K562 (cell line): Measurements from ENCODE around the gene PHLDB1. TPM values are rescaled to one million over a fixed set of nuclear protein-coding genes. Genes with fewer than 3 reads are reported as not detected.
A peak's percentile ranks its signal among the peaks of the same experiment; 100 is the strongest.

Source experiments
- CEBPZ ChIP-seq: fragments of 150-350 bp; IDR thresholded peaks from 2 replicates; pipeline ENCODE4 v1.6.1; 2014; ENCODE audit warnings: low read depth, mild to moderate bottlenecking, low read length, borderline replicate concordance
- CTCFL ChIP-seq: IDR thresholded peaks from 2 replicates; pipeline ENCODE4 v1.6.1; 2011; ENCODE audit warnings: borderline replicate concordance, low read depth, mild to moderate bottlenecking, moderate library complexity, low read length; ENCODE audit not compliant: insufficient read depth, poor library complexity, severe bottlenecking
- EP400 ChIP-seq: fragments of 450-650 bp; IDR thresholded peaks from 2 replicates; pipeline ENCODE4 v1.6.1; 2017; ENCODE audit warnings: antibody characterized with exemption, mild to moderate bottlenecking, moderate library complexity
- FOXO4 ChIP-seq: fragments of 450-650 bp; formaldehyde crosslinking; IDR thresholded peaks from 2 replicates; pipeline ENCODE4 v1.4.0; 2020; ENCODE audit warnings: mild to moderate bottlenecking, moderate library complexity
- GTF3C2 ChIP-seq: IDR thresholded peaks from 3 replicates; pipeline ENCODE4 v1.6.1; 2011; ENCODE audit warnings: borderline replicate concordance, mild to moderate bottlenecking, moderate library complexity; ENCODE audit not compliant: insufficient read length; ENCODE audit errors: extremely low read depth
- IRF2 ChIP-seq: sonication (generic); formaldehyde crosslinking; IDR thresholded peaks from 2 replicates; pipeline ENCODE4 v1.8.1; 2022; ENCODE audit warnings: mild to moderate bottlenecking, missing genetic modification reagents
- SMAD4 ChIP-seq: fragments of 250-450 bp; sonication (Bioruptor Pico); conservative IDR thresholded peaks from 2 replicates; pipeline ENCODE4 v1.8.0; 2021; ENCODE audit warnings: inconsistent platforms, mild to moderate bottlenecking, moderate library complexity
- TCFL5 ChIP-seq: fragments of 250-450 bp; sonication (Bioruptor Pico); conservative IDR thresholded peaks from 2 replicates; pipeline ENCODE4 v1.6.1; 2021; ENCODE audit warnings: mild to moderate bottlenecking, moderate library complexity, matching md5 sums
- ZNF280B ChIP-seq: fragments of 250-450 bp; sonication (Bioruptor Pico); IDR thresholded peaks from 2 replicates; pipeline ENCODE4 v1.5.1; 2021; ENCODE audit warnings: mild to moderate bottlenecking
- ZNF384 ChIP-seq: IDR thresholded peaks from 2 replicates; pipeline ENCODE4 v1.6.1; 2012; ENCODE audit warnings: low read depth, low read length, improper control_type of control experiment
- ZNF449 ChIP-seq: fragments of 250-450 bp; sonication (Bioruptor Pico); IDR thresholded peaks from 2 replicates; pipeline ENCODE4 v1.8.0; 2022; ENCODE audit warnings: moderate library complexity, mild to moderate bottlenecking, inconsistent platforms
- polyA plus RNA-seq, 8 experiments: library from polyadenylated mRNA; depleted of rRNA in 4 of 8; stranded (reverse) in 5 of 8; unstranded in 3 of 8; fragments of >200 nt; fragmentation: Nextera tagmentation in 2 of 8; fragmentation: Illumina TruSeq in 1 of 8; extraction: Ambion mirVana in 2 of 8; extraction: Trizol in 1 of 8; gene quantifications; 2 replicates each; pipeline versions ENCODE4 v1.2.1 to v1.2.3, GENCODE V29; 2011 to 2014; ENCODE audit warnings: inconsistent platforms in 1 of 8, missing spikeins in 1 of 8
- total RNA-seq, 7 experiments: library from RNA; depleted of rRNA in 6 of 7; stranded (reverse); fragments of >200 nt in 6 of 7; fragmentation: Illumina TruSeq in 2 of 7; extraction: Trizol in 2 of 7; gene quantifications; 2 replicates each; pipeline versions ENCODE4 v1.2.1 to v1.2.3, GENCODE V29; 2011 to 2021; ENCODE audit warnings: low replicate concordance in 1 of 7

PHLDB1 gene
- total and polyA plus RNA-seq, 9 of the 15 experiments (the other 6 are each of a cell fraction or from before 2014, with no cell fraction given) = 2.0 to 28.7 (median 16.2) TPM

- no peak for TF ChIP-seq ZNF449 (CRISPR knock-in tag)
- no peak for TF ChIP-seq SMAD4 (CRISPR knock-in tag)
- no peak for TF ChIP-seq CEBPZ
- no peak for TF ChIP-seq ZNF384
- TF ChIP-seq GTF3C2 = no peak
- no peak for TF ChIP-seq IRF2 (CRISPR knock-in tag)
- no peak for TF ChIP-seq TCFL5
- TF ChIP-seq EP400 = no peak
- TF ChIP-seq CTCFL = peak; percentile 72
- no peak for TF ChIP-seq ZNF280B (CRISPR knock-in tag)
- TF ChIP-seq FOXO4 (CRISPR knock-in tag) = no peak
Measured at GRCh38 chr11:118607401-118608359, at the start of gene PHLDB1 (continued).
